Suprapubic skin (tissue), 3 donors: ENCODE results near the gene NADSYN1.

ENCODE experiments used
- CTCF ChIP-seq, 2 donors: fragments of 200-600 bp in 1 of 2; fragments of 450-650 bp in 1 of 2; sonication (generic) in 1 of 2; IDR thresholded peaks; one replicate each; pipeline ENCODE4 v1.5.1; 2016 to 2019; ENCODE audit warnings: antibody characterized with exemption in 2 of 2, mild to moderate bottlenecking in 1 of 2, moderate library complexity in 1 of 2
- POLR2AphosphoS5 ChIP-seq, 3 donors: sonication (generic); formaldehyde crosslinking; IDR thresholded peaks; one replicate each; pipeline ENCODE4 v1.6.1; 2017; ENCODE audit warnings: antibody characterized with exemption in 3 of 3

GRCh38 chr11:71442880-71443279, 10.1 kb upstream of the NADSYN1 start:
- TF ChIP-seq CTCF (IDR thresholded peaks at IDR 0.05) (no peak), POLR2AphosphoS5 (IDR thresholded peaks at IDR 0.05) (no peak)
